Muscle of leg (tissue), 11 donors: ENCODE results near the gene MALT1. TPM values are rescaled to one million over a fixed set of nuclear protein-coding genes. Genes with fewer than 3 reads are reported as not detected.

Source experiments
- DNase-seq: peaks from one replicate; pipeline ENCODE4 v3.0.0; 2013
- H3K27ac ChIP-seq: one replicate; pipeline ENCODE4 v1.5.1; 2013; ENCODE audit warnings: mild to moderate bottlenecking, low read length, control low read depth
- H3K27me3 ChIP-seq: one replicate; pipeline ENCODE4 v1.6.1; 2013; ENCODE audit warnings: low read length; ENCODE audit not compliant: control insufficient read depth, insufficient read depth
- H3K36me3 ChIP-seq: one replicate; pipeline ENCODE4 v1.6.1; 2013; ENCODE audit warnings: low read length; ENCODE audit not compliant: control insufficient read depth, insufficient read depth
- H3K4me1 ChIP-seq: one replicate; pipeline ENCODE4 v1.6.1; 2013; ENCODE audit warnings: low read length; ENCODE audit not compliant: control insufficient read depth, insufficient read depth
- H3K4me3 ChIP-seq: one replicate; pipeline ENCODE4 v1.5.1; 2013; ENCODE audit warnings: low read length, control low read depth
- H3K9me3 ChIP-seq: replicated peaks from 2 replicates; pipeline ENCODE4 v1.6.1; 2013; ENCODE audit warnings: low read depth, low read length; ENCODE audit not compliant: control insufficient read depth
- WGBS: methylation state at CpG from one replicate; pipeline ENCODE4 v1.1.5; 2013; ENCODE audit warnings: missing lambda C conversion rate; ENCODE audit not compliant: insufficient coverage; 5-methylcytosine and 5-hydroxymethylcytosine counted together
- polyA plus RNA-seq, 8 donors: library from polyadenylated mRNA; unstranded; fragments of 120-200 nt; gene quantifications; one replicate each; pipeline versions ENCODE4 v1.2.1 to v1.2.3, GENCODE V29; 2013; ENCODE audit warnings: inconsistent platforms in 1 of 8, low replicate concordance in 1 of 8; ENCODE audit not compliant: insufficient read length in 8 of 8, insufficient read depth in 1 of 8
- total RNA-seq: library from RNA; stranded (reverse); fragments of 120-200 nt; gene quantifications from one replicate; pipeline ENCODE4 v1.2.4, GENCODE V29; 2013

Gene MALT1
- total and polyA plus RNA-seq, 9 donors: 10.7 to 21.3 (median 12.5) TPM

DNA sequence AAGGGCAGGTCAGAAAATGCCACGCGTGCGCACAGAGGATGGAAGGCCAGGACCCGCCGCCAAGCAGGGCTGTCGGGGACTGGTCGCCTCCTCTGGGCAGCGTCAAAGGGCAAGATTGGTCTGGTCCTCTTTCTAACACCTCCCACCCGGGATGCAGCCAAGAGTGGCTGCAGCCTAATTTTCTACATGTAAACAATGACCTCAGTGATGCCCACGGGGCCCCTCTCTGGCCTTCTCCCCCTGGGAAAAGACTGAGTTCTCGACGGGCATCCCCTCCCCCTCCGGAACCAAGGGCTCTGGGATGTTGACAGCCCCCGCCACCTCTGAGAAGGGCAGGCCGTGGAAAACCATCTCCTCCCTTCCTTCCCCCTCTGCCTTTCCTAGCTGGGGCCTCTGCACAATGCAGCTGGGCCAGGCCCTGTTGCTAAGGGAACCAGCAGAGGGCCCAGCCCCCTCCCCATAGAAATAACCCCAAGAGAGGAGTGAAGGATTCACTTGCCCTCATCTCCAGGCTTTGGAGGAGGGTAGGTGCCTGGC, 113.4 kb downstream of the MALT1 start:
- Histone ChIP-seq H3K27me3 (no peaks in the 10 kb centered on the region), H3K9me3 (no peaks in the 10 kb centered on the region), H3K36me3 (no peaks in the 10 kb centered on the region), H3K4me1 (peaks cover 28% of the 10 kb centered on the region), H3K27ac (peak overlapping the region; percentile 44), H3K4me3 (no peak overlapping the region)
- peak; percentile 50 for DNase-seq
- WGBS: 56% methylated on average over 14 of the region's 15 CpGs

DNA sequence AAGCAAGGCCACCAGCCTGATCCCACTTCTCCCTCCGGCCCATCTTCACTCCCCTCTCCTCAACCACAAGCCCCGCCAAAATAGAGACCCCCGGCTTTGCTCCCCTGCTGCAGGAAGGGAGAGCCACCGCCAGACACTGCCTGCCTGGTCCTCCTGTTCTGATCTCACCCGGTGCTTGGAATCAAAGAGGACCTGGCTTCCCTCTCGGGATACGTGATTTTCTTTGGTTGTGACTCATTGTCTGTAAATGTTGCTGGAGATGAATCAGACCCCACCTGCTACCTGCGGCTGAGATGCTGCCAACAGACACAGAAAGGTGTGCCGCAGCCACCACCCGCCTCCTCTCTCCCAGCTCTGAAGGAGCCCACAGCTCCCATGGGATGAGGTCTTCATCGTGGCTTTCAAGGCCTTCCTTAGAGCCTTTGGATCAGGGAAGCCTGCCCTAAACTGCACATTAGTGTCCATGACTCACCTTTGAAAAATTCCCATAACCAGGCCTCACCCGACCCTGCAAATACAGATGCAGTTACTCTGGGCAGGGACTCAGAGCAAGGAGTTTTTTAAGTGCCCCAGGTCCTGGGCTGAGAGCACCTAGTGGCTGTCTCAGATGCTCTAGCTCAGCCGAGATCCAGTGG, 114.0 kb downstream of the MALT1 start:
- Histone ChIP-seq H3K4me1 (peaks cover 33% of the 10 kb centered on the region), H3K9me3 (no peaks in the 10 kb centered on the region), H3K27me3 (no peaks in the 10 kb centered on the region), H3K4me3 (no peak overlapping the region), H3K27ac (no peak overlapping the region), H3K36me3 (no peaks in the 10 kb centered on the region)
- DNase-seq: peak; percentile 47
- WGBS: 47% methylated on average over 5 of the region's 13 CpGs

DNA sequence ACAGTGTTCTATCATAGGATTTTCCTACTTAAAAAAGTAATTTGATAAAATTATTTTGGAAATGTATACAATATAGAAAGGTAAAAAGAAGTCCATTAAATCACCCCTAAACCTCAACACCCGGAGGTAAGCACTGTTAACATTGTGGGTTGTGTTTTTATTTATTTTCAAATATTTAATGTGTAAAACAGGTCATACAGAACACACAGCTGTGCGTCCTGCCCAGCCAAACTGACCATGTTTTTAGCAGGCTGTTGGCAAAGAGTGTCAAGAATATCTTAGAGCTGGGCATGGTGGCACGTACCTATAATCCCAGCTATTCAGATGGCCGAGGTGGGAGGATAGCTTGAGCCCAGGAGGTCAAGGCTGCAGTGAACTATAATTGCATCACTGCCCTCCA, 114.6 kb downstream of the MALT1 start:
- H3K27me3 ChIP-seq: no peaks in the 10 kb centered on the region
- DNase-seq: no peak
- peaks cover 33% of the 10 kb centered on the region for H3K4me1 ChIP-seq
- WGBS: 20% methylated on average over 1 of the region's 4 CpGs
- H3K27ac ChIP-seq: no peak overlapping the region
- H3K4me3 ChIP-seq: no peak overlapping the region
- H3K36me3 ChIP-seq: no peaks in the 10 kb centered on the region
- no peaks in the 10 kb centered on the region for H3K9me3 ChIP-seq

DNA sequence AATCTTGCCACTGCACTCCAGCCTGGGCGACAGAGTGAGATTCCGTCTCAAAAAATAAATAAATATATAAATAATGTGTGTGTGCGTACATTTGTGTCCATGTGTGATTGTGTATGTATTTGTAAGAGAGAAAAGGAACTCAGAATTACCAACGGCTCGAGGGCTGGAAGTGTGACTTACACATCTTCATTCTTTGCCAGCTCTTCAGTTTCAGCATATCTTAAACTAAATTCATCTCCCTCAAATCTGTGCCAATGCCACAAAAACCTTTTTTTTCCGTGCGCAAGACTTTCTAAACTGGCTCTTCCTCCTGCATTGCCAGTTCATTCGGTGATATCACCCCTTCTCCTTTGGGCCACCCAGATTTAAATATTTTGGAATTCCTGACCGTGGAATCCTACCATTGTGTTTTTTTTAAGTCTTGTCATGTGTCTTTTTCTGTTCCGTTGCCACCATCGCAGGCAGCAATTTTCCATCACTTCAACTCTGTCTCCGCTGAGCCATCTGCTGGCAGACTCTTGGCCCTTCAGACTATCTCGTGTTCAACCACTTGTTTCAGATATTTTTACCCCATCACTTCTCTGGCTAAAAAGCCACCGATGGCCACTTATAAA, 116.4 kb downstream of the MALT1 start:
- no peak overlapping the region for H3K4me3 ChIP-seq
- peak; percentile 53 for DNase-seq
- 84% methylated on average over 6 of the region's 14 CpGs for WGBS
- no peaks in the 10 kb centered on the region for H3K9me3 ChIP-seq
- H3K27ac ChIP-seq: no peak overlapping the region
- H3K36me3 ChIP-seq: no peaks in the 10 kb centered on the region
- H3K4me1 ChIP-seq: peaks cover 28% of the 10 kb centered on the region
- H3K27me3 ChIP-seq: no peaks in the 10 kb centered on the region

DNA sequence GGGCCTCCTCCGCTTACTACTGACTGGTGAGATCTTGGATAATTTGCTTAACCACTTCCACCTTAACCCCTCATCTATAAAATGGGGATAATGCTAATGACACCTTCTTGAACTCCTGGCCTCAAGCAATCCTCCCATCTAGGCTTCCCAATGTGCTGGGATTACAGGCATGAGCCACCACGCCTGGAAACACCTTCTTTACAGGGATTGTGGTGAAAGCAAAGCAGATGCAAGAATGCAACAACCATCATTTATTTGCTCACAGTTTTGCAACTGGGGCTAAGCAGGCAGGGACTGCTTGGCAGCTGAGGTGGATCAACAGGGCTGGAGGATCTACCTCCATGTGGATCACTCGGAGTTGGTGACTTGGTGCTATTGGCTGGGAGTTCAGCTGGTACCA, 117.2 kb downstream of the MALT1 start:
- Histone ChIP-seq H3K36me3 (no peaks in the 10 kb centered on the region), H3K4me1 (peaks cover 28% of the 10 kb centered on the region), H3K4me3 (no peak overlapping the region), H3K27ac (peak overlapping the region; percentile 80), H3K27me3 (no peaks in the 10 kb centered on the region), H3K9me3 (no peaks in the 10 kb centered on the region)
- 91% methylated on average over 1 of the region's 3 CpGs for WGBS
- no peak for DNase-seq

DNA sequence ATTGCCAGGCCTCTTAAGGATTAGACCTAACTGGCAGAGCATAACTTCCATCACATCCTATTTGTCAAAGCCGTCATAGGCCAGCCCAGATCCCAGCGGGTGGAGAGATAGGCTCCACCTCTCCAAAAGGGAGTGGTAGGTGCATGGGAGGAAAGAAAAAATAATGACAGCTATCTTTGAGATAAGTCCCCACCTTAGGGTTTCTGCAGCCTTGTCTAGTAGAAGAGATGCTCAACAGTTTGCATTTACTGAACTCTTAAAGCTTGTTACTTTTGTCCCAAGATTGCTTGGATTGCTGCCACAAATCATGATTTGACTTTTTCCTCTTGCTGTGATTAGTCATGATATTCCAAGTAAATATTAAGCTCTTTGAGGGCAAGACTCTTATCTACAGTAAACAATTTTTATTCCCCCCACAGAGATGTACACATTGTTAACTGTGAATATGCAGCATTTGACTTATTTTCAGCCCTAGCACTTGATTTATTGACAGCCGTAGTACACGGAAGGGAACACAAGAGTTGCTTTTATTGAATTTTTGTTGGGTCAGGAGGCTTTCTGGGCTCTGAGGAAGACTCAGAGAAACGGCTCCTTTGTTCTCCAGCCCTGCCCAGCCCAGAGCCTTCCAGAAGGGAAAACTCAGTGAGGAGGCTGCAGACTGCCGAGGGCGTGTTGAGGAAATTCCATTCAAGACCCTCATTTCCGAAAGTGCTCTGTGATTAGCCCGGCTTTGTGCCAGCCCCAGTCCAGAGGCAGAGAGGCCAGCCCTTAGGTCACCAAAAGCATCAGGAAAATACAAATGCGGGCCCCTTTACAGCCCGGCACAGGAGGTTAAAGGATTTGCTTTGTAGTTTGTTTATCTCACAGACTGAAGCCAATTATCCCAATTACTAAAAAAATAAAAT, 118.0 kb downstream of the MALT1 start:
- Histone ChIP-seq H3K27ac (peak overlapping the region; percentile 80), H3K36me3 (no peaks in the 10 kb centered on the region), H3K27me3 (no peaks in the 10 kb centered on the region), H3K4me3 (no peak overlapping the region), H3K9me3 (no peaks in the 10 kb centered on the region), H3K4me1 (peaks cover 28% of the 10 kb centered on the region)
- DNase-seq: peak; percentile 78
- WGBS: 23% methylated on average over 5 of the region's 11 CpGs

DNA sequence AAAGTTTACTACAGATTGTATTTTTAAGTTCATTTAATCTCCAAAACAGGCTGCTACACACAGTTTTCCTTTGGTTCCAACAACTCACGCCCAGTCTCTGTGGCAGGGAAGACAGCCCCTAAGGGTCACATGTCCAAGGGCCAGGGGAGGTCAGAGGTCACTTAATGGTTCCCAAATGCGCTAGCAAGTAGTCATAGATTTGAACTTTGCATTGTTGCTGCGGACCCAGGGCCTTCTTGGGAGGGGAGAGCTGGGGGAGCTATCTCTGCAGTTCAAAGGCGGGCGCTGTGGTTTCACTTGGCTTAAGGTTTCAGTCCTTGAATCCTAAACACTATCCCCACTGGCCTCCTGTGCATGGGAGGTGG, 118.6 kb downstream of the MALT1 start:
- H3K36me3 ChIP-seq: no peaks in the 10 kb centered on the region
- peak; percentile 44 for DNase-seq
- H3K4me1 ChIP-seq: peaks cover 21% of the 10 kb centered on the region
- no peak overlapping the region for H3K4me3 ChIP-seq
- peak overlapping the region; percentile 80 for H3K27ac ChIP-seq
- WGBS: 80% methylated on average over 2 of the region's 5 CpGs
- H3K27me3 ChIP-seq: no peaks in the 10 kb centered on the region
- no peaks in the 10 kb centered on the region for H3K9me3 ChIP-seq

DNA sequence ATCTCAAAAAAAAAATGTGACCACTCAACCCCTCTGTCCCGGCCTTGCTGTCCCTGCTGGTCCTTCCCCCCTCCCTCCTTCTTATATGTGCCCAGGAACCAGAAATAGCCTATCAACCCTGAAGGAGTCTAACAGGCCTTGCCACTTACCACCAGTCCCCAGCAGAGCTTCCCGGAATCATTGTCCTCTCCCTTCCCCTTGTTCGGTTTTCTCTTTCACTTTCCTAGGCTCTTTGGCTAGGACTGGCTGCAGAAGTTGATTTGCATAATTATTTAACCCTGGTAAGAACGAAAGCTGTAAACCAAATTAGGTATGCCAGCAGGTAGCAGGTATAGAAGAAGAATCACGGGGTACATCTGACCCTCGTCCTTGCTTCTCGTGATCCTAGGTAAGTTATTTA, 120.8 kb downstream of the MALT1 start:
- WGBS: 92% methylated on average over 4 of the region's 7 CpGs
- H3K36me3 ChIP-seq: no peaks in the 10 kb centered on the region
- H3K4me1 ChIP-seq: peaks cover 13% of the 10 kb centered on the region
- no peaks in the 10 kb centered on the region for H3K27me3 ChIP-seq
- H3K4me3 ChIP-seq: no peak overlapping the region
- no peak overlapping the region for H3K27ac ChIP-seq
- DNase-seq: no peak
- H3K9me3 ChIP-seq: no peaks in the 10 kb centered on the region

DNA sequence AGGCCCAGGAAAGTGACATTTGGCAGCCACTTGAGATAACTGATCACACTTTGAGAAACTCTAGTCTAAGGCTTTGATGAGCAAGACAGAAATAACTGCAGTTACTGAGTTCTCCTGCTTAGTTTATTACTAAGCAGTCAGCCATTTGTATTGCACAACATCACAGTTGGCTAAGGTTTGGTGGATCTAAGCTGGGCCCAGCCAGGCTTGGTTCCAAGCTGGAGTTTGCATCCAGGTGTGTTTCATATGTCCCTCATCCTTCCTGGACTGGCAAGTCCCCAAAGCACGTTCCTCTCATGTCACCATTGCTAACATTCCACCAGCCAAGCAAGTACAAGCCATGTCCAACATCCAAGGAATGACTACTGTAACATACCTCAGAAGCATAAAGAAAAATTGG, 122.1 kb downstream of the MALT1 start:
- Histone ChIP-seq H3K9me3 (no peaks in the 10 kb centered on the region), H3K36me3 (no peaks in the 10 kb centered on the region), H3K4me1 (peaks cover 13% of the 10 kb centered on the region), H3K4me3 (no peak overlapping the region), H3K27me3 (no peaks in the 10 kb centered on the region), H3K27ac (no peak overlapping the region)
- WGBS: 33% methylated on average over 1 of the region's 1 CpG
- DNase-seq: peak; percentile 74

DNA sequence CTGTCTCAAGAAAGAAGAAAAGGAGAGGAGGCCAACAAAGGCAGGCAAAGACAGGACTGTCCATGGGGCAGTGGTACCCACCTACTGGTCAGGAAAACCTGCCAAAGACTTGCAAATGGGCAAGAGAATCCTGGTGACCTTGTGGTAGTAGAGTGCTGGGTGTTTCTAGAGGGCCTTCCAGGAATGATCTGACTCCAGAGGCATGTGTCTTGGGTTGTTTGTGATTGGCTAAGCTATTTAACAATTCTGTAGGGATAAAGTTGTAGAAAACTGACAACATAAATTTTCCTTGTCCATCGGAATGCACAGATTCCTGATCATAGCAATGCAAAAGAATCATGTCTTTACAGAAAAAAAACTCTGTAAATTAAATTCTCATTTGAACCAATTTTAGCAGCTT, 125.0 kb downstream of the MALT1 start:
- no peaks in the 10 kb centered on the region for H3K4me1 ChIP-seq
- no peaks in the 10 kb centered on the region for H3K36me3 ChIP-seq
- no CpG with 5 or more reads among the region's 1 CpG for WGBS
- H3K27ac ChIP-seq: no peak overlapping the region
- peak; percentile 26 for DNase-seq
- no peaks in the 10 kb centered on the region for H3K9me3 ChIP-seq
- no peak overlapping the region for H3K4me3 ChIP-seq
- H3K27me3 ChIP-seq: no peaks in the 10 kb centered on the region
